MM.1S (cell line): ENCODE results near the gene LAMTOR1.

Experiments
- DNase-seq: peaks from one replicate; pipeline ENCODE4 v3.0.0-alpha.2; 2015
- H2AFZ ChIP-seq: fragments of 300-600 bp; sonication (generic); 2 replicates; pipeline ENCODE4 v1.6.0; 2016; ENCODE audit warnings: antibody characterized with exemption, low read length
- H3F3A ChIP-seq: fragments of 300-600 bp; sonication (generic); 2 replicates; pipeline ENCODE4 v1.6.1; 2016; ENCODE audit warnings: mild to moderate bottlenecking, antibody characterized with exemption, low read length, moderate library complexity, mixed read lengths; ENCODE audit not compliant: insufficient read depth
- H3K27ac ChIP-seq: fragments of 300-600 bp; sonication (generic); 2 replicates; pipeline ENCODE4 v1.5.1; 2016; ENCODE audit warnings: mild to moderate bottlenecking, low read length
- H3K27me3 ChIP-seq: fragments of 300-600 bp; sonication (generic); replicated peaks from 2 replicates; pipeline ENCODE4 v1.6.0; 2016; ENCODE audit warnings: low read length; ENCODE audit not compliant: insufficient read depth
- H3K36me3 ChIP-seq: fragments of 300-600 bp; sonication (generic); replicated peaks from 2 replicates; pipeline ENCODE4 v1.6.1; 2016; ENCODE audit warnings: mild to moderate bottlenecking, low read length, mixed read lengths; ENCODE audit not compliant: insufficient read depth
- H3K4me1 ChIP-seq: fragments of 300-600 bp; sonication (generic); 2 replicates; pipeline ENCODE4 v1.6.1; 2016; ENCODE audit warnings: low read length, mixed read lengths
- H3K4me2 ChIP-seq: fragments of 300-600 bp; sonication (generic); 2 replicates; pipeline ENCODE4 v1.6.0; 2016; ENCODE audit warnings: low read depth, low read length
- H3K4me3 ChIP-seq: fragments of 300-600 bp; sonication (generic); 2 replicates; pipeline ENCODE4 v1.5.1; 2016; ENCODE audit warnings: low read length, mixed read lengths
- H3K79me2 ChIP-seq: fragments of 300-600 bp; sonication (generic); 2 replicates; pipeline ENCODE4 v1.6.1; 2016; ENCODE audit warnings: mixed run types, low read length, mixed read lengths
- H3K9ac ChIP-seq: fragments of 300-600 bp; sonication (generic); 2 replicates; pipeline ENCODE4 v1.6.1; 2016; ENCODE audit warnings: low read length, mixed read lengths
- H3K9me2 ChIP-seq: fragments of 300-600 bp; sonication (generic); replicated peaks from 2 replicates; pipeline ENCODE4 v1.6.1; 2016; ENCODE audit warnings: mild to moderate bottlenecking, low read length, mixed read lengths; ENCODE audit not compliant: insufficient read depth
- H3K9me3 ChIP-seq: fragments of 300-600 bp; sonication (generic); replicated peaks from 2 replicates; pipeline ENCODE4 v1.6.1; 2016; ENCODE audit warnings: mild to moderate bottlenecking, low read length, mixed read lengths; ENCODE audit not compliant: insufficient read depth
- H4K20me1 ChIP-seq: fragments of 300-600 bp; sonication (generic); 2 replicates; pipeline ENCODE4 v1.6.1; 2016; ENCODE audit warnings: mild to moderate bottlenecking, low read length, moderate library complexity, mixed read lengths; ENCODE audit not compliant: insufficient read depth
- CTCF ChIP-seq: fragments of 300-600 bp; sonication (generic); IDR thresholded peaks from 2 replicates; pipeline ENCODE4 v1.5.1; 2016; ENCODE audit warnings: antibody characterized with exemption, low read length, mixed read lengths
- EZH2 ChIP-seq: fragments of 300-600 bp; sonication (generic); optimal IDR thresholded peaks from 2 replicates; pipeline ENCODE3; 2017; ENCODE audit warnings: low read depth, mild to moderate bottlenecking, antibody characterized with exemption, low read length, mixed read lengths
- EZH2phosphoT487 ChIP-seq: fragments of 300-600 bp; sonication (generic); IDR thresholded peaks from 2 replicates; pipeline ENCODE4 v1.6.1; 2018; ENCODE audit warnings: antibody characterized with exemption, low read length

Gene LAMTOR1

GRCh38 chr11:72081821-72082453, 21.2 kb downstream of the LAMTOR1 start:
- no peaks in the 10 kb centered on the region for H3K9me2 ChIP-seq
- H3K27ac ChIP-seq, result peak overlapping the region; percentile 49; the same call in 1 of the 2 replicates
- TF ChIP-seq EZH2 (no peak), EZH2phosphoT487 (no peak), CTCF (no peak)
- H3K36me3 ChIP-seq, result no peaks in the 10 kb centered on the region
- DNase-seq, result no peak
- H3K79me2 ChIP-seq, result peaks cover 31% of the 10 kb centered on the region
- no peaks in the 10 kb centered on the region for H3K9me3 ChIP-seq
- H3K4me3 ChIP-seq, result no peak overlapping the region
- no peak overlapping the region for H2AFZ ChIP-seq
- peak overlapping the region; percentile 80; the same call in 1 of the 2 replicates for H3K4me2 ChIP-seq
- no peak overlapping the region for H3K9ac ChIP-seq
- peaks cover 16% of the 10 kb centered on the region for H3F3A ChIP-seq
- no peaks in the 10 kb centered on the region for H3K27me3 ChIP-seq
- H4K20me1 ChIP-seq, result no peaks in the 10 kb centered on the region
- peaks cover 31% of the 10 kb centered on the region for H3K4me1 ChIP-seq

GRCh38 chr11:72081184-72081644, 21.9 kb downstream of the LAMTOR1 start:
- Histone ChIP-seq H3K9me2 (no peaks in the 10 kb centered on the region), H3K36me3 (no peaks in the 10 kb centered on the region), H3K9ac (peak overlapping the region; percentile 69), H4K20me1 (no peaks in the 10 kb centered on the region), H2AFZ (peak overlapping the region; percentile 44), H3K79me2 (peaks cover 38% of the 10 kb centered on the region), H3K9me3 (no peaks in the 10 kb centered on the region), H3K27ac (peak overlapping the region; percentile 60; the same call in 1 of the 2 replicates), H3K4me1 (peaks cover 31% of the 10 kb centered on the region), H3K4me3 (peak overlapping the region; percentile 91), H3K4me2 (peak overlapping the region; percentile 80), H3F3A (peaks cover 16% of the 10 kb centered on the region), H3K27me3 (no peaks in the 10 kb centered on the region)
- TF ChIP-seq EZH2 (no peak), CTCF (no peak), EZH2phosphoT487 (no peak)
- no peak for DNase-seq

GRCh38 chr11:72080326-72081183, 22.5 kb downstream of the LAMTOR1 start, which contains the start of the genes LRRC51 and NUMA1:
Gene LRRC51 (plus strand): TSS chr11:72080850. CDS start chr11:72089084, 8,234 bp downstream.
Gene NUMA1 (minus strand): TSS chr11:72080542. CDS start chr11:72035943, 44,599 bp downstream.
- peak within 1 kb of the TSS; percentile 60; the same call in 1 of the 2 replicates for H3K27ac ChIP-seq
- H3K79me2 ChIP-seq, result peaks cover 45% of the 10 kb centered on the region
- H4K20me1 ChIP-seq, result no peaks in the 10 kb centered on the region
- H3K9me3 ChIP-seq, result no peaks in the 10 kb centered on the region
- no peaks in the 10 kb centered on the region for H3K9me2 ChIP-seq
- peak; percentile 100 for DNase-seq
- TF ChIP-seq EZH2, result no peak
- TF ChIP-seq CTCF, result no peak
- no peak for TF ChIP-seq EZH2phosphoT487
- H3K4me2 ChIP-seq, result peak within 1 kb of the TSS; percentile 80
- H3K36me3 ChIP-seq, result no peaks in the 10 kb centered on the region
- H3K27me3 ChIP-seq, result no peaks in the 10 kb centered on the region
- H3K9ac ChIP-seq, result peak within 1 kb of the TSS; percentile 79
- peak within 1 kb of the TSS; percentile 46 for H2AFZ ChIP-seq
- peaks cover 31% of the 10 kb centered on the region for H3K4me1 ChIP-seq
- H3F3A ChIP-seq, result peaks cover 16% of the 10 kb centered on the region
- peak within 1 kb of the TSS; percentile 91 for H3K4me3 ChIP-seq
